Measurements from ENCODE around the gene MMP21. TPM values are rescaled to one million over a fixed set of nuclear protein-coding genes. Genes with fewer than 3 reads are reported as not detected.

The MMP21 gene
- total and polyA plus RNA-seq, 4 experiments from 2014 or later, result 0.61 to 0.79 TPM; not detected in 2

DNA sequence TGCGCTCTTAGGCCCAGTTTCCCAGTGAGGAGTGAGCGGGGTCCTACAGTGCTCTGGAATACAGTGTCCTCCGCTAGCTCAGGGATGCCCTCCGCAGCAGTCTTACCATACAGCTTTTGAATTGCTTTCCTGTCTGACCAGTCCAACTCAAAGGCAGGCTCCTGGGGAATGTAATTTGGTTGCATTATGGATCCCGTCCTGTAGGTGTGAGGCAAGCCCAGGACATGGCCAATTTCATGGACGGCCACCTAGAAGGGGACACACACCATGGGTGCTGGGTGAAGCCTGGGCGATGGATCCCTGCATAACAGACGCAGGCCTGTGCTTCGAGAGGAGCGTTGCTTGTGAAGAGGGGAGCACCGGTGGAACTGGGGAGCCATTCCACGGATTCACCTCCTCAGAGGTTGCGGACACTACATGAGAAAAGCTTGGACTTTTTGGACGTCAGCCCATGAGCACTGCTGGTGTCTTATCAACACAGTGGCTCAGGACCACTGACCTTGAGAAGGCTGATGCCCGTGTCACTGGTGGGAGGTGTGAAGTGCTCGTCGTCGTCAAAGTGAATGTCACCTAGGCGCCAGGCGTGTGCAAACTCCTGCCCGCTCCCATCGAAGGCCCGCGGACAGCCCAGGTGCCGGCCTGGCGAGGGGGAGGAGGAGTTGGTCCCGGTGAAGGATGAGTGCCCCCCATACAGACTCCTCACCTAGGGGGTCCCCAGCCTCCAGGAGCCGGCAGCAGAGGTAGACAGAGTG lies 3.3 kb downstream of the MMP21 start:
- no peak overlapping the region for H3K4me3 Mint-ChIP-seq
- POLR2A ChIA-PET (ENCODE audit: partially characterized antibody), result no interaction called here
- no peak overlapping the region for H3K27ac ChIP-seq (ENCODE audit: low read depth, low read length)
- DNase-seq, result no peak
- peaks cover 0 to 3% of the 10 kb centered on the region in 2 donors for H3K27me3 Mint-ChIP-seq
- peaks cover 0 to 3% (median 0%) of the 10 kb centered on the region in 8 donors for H3K9me3 Mint-ChIP-seq
- no peaks in the 10 kb centered on the region for H3K27me3 ChIP-seq (ENCODE audit: insufficient read depth, low read length)
- H3K4me3 ChIP-seq (ENCODE audit: low read length in 2 of 2), result no peak overlapping the region
- no peak overlapping the region for H3K27ac Mint-ChIP-seq
- no peaks in the 10 kb centered on the region for H3K4me1 ChIP-seq (ENCODE audit: insufficient read depth, low read length)
- peaks cover 10 to 17% of the 10 kb centered on the region in 2 donors for H3K36me3 Mint-ChIP-seq
- intact Hi-C loops (cut with micrococcal nuclease), result no loop called here
- no peaks in the 10 kb centered on the region for H3K4me1 Mint-ChIP-seq
- CTCF ChIA-PET (ENCODE audit: partially characterized antibody), result no interaction called here
- no peaks in the 10 kb centered on the region for H3K36me3 ChIP-seq (ENCODE audit: insufficient read depth, low read length)
- no peaks in the 10 kb centered on the region for H3K9me3 ChIP-seq (ENCODE audit: control insufficient read depth in 1 of 2, low read length in 2 of 2)

GRCh38 chr10:125770844-125771243 lies 4.8 kb downstream of the MMP21 start:
- H3K27ac Mint-ChIP-seq, result no peak overlapping the region

GRCh38 chr10:125769175-125769574 lies 6.4 kb downstream of the MMP21 start:
- H3K4me3 ChIP-seq (ENCODE audit: low read length in 2 of 2), result no peak overlapping the region
- no peaks in the 10 kb centered on the region for H3K27me3 ChIP-seq (ENCODE audit: insufficient read depth, low read length)
- no peaks in the 10 kb centered on the region for H3K9me3 Mint-ChIP-seq
- peak overlapping the region in 1 of 7 donors; percentile 43 for H3K27ac Mint-ChIP-seq
- intact Hi-C loops (cut with micrococcal nuclease), result no loop called here
- no peaks in the 10 kb centered on the region for H3K4me1 ChIP-seq (ENCODE audit: insufficient read depth, low read length)
- ChIA-PET CTCF (ENCODE audit: partially characterized antibody) (no interaction called here), POLR2A (ENCODE audit: partially characterized antibody) (no interaction called here)
- peaks cover 9% of the 10 kb centered on the region for H3K36me3 ChIP-seq (ENCODE audit: insufficient read depth, low read length)
- H3K4me1 Mint-ChIP-seq, result no peaks in the 10 kb centered on the region
- H3K9me3 ChIP-seq (ENCODE audit: control insufficient read depth in 1 of 2, low read length in 2 of 2), result no peaks in the 10 kb centered on the region
- no peak overlapping the region for H3K4me3 Mint-ChIP-seq
- DNase-seq, result no peak
- peaks cover 27 to 41% of the 10 kb centered on the region in 2 donors for H3K36me3 Mint-ChIP-seq
- H3K27me3 Mint-ChIP-seq, result no peaks in the 10 kb centered on the region
- H3K27ac ChIP-seq (ENCODE audit: low read depth, low read length), result no peak overlapping the region

More at GRCh38 chr10:125770844-125771243, 4.8 kb downstream of the MMP21 start:
- peaks cover 15 to 27% of the 10 kb centered on the region in 2 donors for H3K36me3 Mint-ChIP-seq
- H3K27ac ChIP-seq (ENCODE audit: low read depth, low read length), result no peak overlapping the region
- H3K27me3 ChIP-seq (ENCODE audit: insufficient read depth, low read length), result no peaks in the 10 kb centered on the region
- H3K36me3 ChIP-seq (ENCODE audit: insufficient read depth, low read length), result no peaks in the 10 kb centered on the region
- no peaks in the 10 kb centered on the region for H3K9me3 ChIP-seq (ENCODE audit: control insufficient read depth in 1 of 2, low read length in 2 of 2)
- POLR2A ChIA-PET (ENCODE audit: partially characterized antibody), result no interaction called here
- DNase-seq, result no peak
- H3K4me3 ChIP-seq (ENCODE audit: low read length in 2 of 2), result no peak overlapping the region
- H3K4me1 Mint-ChIP-seq, result no peaks in the 10 kb centered on the region
- intact Hi-C loops (cut with micrococcal nuclease), result no loop called here
- CTCF ChIA-PET (ENCODE audit: partially characterized antibody), result no interaction called here
- peaks cover 0 to 3% (median 0%) of the 10 kb centered on the region in 8 donors for H3K9me3 Mint-ChIP-seq
- H3K4me1 ChIP-seq (ENCODE audit: insufficient read depth, low read length), result no peaks in the 10 kb centered on the region
- no peak overlapping the region for H3K4me3 Mint-ChIP-seq
- peaks cover 0 to 3% of the 10 kb centered on the region in 2 donors for H3K27me3 Mint-ChIP-seq

DNA sequence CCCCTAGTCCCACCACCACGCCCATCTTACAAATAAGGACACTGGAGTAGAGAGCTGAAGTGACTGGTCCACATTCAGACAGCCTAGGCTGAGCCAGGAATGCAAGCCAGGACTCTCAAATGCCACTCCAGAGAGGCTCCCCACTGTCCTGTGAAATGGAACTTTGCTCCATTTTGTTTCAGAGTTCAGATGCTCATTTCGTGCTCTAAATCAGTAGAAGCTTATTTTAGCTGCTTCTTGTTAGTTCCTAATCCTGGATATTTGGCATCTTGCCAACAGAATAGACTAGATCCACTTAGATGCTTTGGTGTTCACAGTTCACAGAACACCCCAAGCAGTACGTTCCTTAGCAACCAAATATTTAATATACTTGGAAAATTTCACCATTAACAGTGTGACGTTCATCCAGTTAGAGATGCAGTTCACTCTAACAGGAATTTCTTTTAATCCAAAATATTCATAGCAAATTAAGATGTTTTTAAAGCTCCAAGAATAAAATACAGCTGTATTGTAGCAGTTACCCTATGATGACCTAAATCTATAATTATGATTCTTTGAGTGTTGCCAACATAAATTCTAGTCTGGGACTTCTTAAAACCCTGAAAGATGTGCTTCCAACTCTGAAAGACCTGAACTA lies 7.3 kb downstream of the MMP21 start:
- H3K4me3 ChIP-seq (ENCODE audit: low read length in 2 of 2), result no peak overlapping the region
- no peaks in the 10 kb centered on the region for H3K4me1 Mint-ChIP-seq
- no peaks in the 10 kb centered on the region for H3K9me3 Mint-ChIP-seq
- peaks cover 15% of the 10 kb centered on the region for H3K36me3 ChIP-seq (ENCODE audit: insufficient read depth, low read length)
- peaks cover 30 to 48% of the 10 kb centered on the region in 2 donors for H3K36me3 Mint-ChIP-seq
- no peaks in the 10 kb centered on the region for H3K27me3 Mint-ChIP-seq
- ChIA-PET CTCF (ENCODE audit: partially characterized antibody) (no interaction called here), POLR2A (ENCODE audit: partially characterized antibody) (no interaction called here)
- no peaks in the 10 kb centered on the region for H3K4me1 ChIP-seq (ENCODE audit: insufficient read depth, low read length)
- intact Hi-C loops (cut with micrococcal nuclease), result no loop called here
- no peaks in the 10 kb centered on the region for H3K27me3 ChIP-seq (ENCODE audit: insufficient read depth, low read length)
- H3K27ac ChIP-seq (ENCODE audit: low read depth, low read length), result no peak overlapping the region
- DNase-seq, result no peak
- no peak overlapping the region for H3K4me3 Mint-ChIP-seq
- H3K27ac Mint-ChIP-seq, result no peak overlapping the region
- no peaks in the 10 kb centered on the region for H3K9me3 ChIP-seq (ENCODE audit: control insufficient read depth in 1 of 2, low read length in 2 of 2)

DNA sequence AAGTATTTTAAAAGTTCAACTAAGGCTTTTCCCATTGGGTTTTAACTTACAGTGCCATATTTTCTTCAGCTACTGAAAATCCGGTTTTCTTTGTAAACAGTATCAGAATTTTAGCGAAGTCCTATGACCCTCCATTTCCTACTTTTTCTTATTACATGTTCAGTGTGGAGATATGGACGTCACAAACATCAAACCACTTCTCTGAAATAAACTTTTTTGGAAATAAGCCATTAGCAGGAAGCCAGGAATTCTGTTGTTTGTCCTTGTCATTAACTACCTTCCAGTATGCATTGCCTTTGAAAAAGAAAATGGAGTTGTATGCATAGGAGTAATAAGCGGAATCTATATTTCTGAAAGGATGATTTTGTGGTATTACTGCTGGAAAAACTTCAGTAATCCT lies 9.1 kb downstream of the MMP21 start:
- ChIA-PET CTCF (ENCODE audit: partially characterized antibody) (no interaction called here), POLR2A (ENCODE audit: partially characterized antibody) (no interaction called here)
- H3K27ac Mint-ChIP-seq, result peak overlapping the region in 1 of 7 donors; percentile 48
- peaks cover 42 to 63% of the 10 kb centered on the region in 2 donors for H3K36me3 Mint-ChIP-seq
- no peaks in the 10 kb centered on the region for H3K4me1 Mint-ChIP-seq
- DNase-seq, result no peak
- intact Hi-C loops (cut with micrococcal nuclease), result no loop called here
- H3K4me3 Mint-ChIP-seq, result no peak overlapping the region
- Histone ChIP-seq H3K9me3 (ENCODE audit: control insufficient read depth in 1 of 2, low read length in 2 of 2) (no peaks in the 10 kb centered on the region), H3K27me3 (ENCODE audit: insufficient read depth, low read length) (no peaks in the 10 kb centered on the region), H3K27ac (ENCODE audit: low read depth, low read length) (no peak overlapping the region), H3K36me3 (ENCODE audit: insufficient read depth, low read length) (peaks cover 23% of the 10 kb centered on the region), H3K4me3 (ENCODE audit: low read length in 2 of 2) (no peak overlapping the region), H3K4me1 (ENCODE audit: insufficient read depth, low read length) (no peaks in the 10 kb centered on the region)
- H3K27me3 Mint-ChIP-seq, result no peaks in the 10 kb centered on the region
- H3K9me3 Mint-ChIP-seq, result peaks cover 0 to 3% (median 0%) of the 10 kb centered on the region in 8 donors

DNA sequence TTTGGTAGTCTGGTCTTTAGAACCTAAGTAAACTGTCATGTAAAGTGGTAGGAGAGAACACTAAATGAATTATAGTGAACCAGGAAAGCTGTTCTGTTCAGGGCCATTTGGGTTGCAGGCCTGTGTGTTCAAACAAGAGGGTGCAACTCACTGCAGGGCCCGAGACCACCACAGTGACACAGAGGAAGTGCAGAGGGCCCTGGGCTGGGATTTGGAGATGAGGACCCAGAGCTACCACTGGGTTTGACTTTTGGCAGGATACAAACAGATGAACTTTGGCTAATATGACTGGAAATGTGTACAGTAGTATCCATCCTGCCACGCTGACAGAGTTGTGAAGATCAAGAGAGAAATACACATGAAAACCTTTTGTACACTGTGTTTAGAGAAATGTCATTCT lies 9.8 kb downstream of the MMP21 start:
- no peak for DNase-seq
- H3K36me3 Mint-ChIP-seq, result peaks cover 45 to 67% of the 10 kb centered on the region in 2 donors
- Histone ChIP-seq H3K4me3 (ENCODE audit: low read length in 2 of 2) (no peak overlapping the region), H3K27ac (ENCODE audit: low read depth, low read length) (no peak overlapping the region), H3K36me3 (ENCODE audit: insufficient read depth, low read length) (peaks cover 23% of the 10 kb centered on the region), H3K27me3 (ENCODE audit: insufficient read depth, low read length) (no peaks in the 10 kb centered on the region), H3K9me3 (ENCODE audit: control insufficient read depth in 1 of 2, low read length in 2 of 2) (no peaks in the 10 kb centered on the region), H3K4me1 (ENCODE audit: insufficient read depth, low read length) (no peaks in the 10 kb centered on the region)
- ChIA-PET POLR2A (ENCODE audit: partially characterized antibody) (no interaction called here), CTCF (ENCODE audit: partially characterized antibody) (no interaction called here)
- H3K27me3 Mint-ChIP-seq, result no peaks in the 10 kb centered on the region
- intact Hi-C loops (cut with micrococcal nuclease), result no loop called here
- H3K4me1 Mint-ChIP-seq, result no peaks in the 10 kb centered on the region
- peaks cover 0 to 3% (median 0%) of the 10 kb centered on the region in 8 donors for H3K9me3 Mint-ChIP-seq
- peak overlapping the region in 2 of 7 donors; percentile 48 to 73 for H3K27ac Mint-ChIP-seq
- H3K4me3 Mint-ChIP-seq, result no peak overlapping the region

GRCh38 chr10:125762692-125763648 lies 12.7 kb downstream of the MMP21 start:
- no peak overlapping the region for H3K4me3 ChIP-seq (ENCODE audit: low read length in 2 of 2)
- Mint-ChIP-seq H3K27ac (peak overlapping the region in 1 of 7 donors; percentile 7), H3K27me3 (no peaks in the 10 kb centered on the region), H3K4me1 (no peaks in the 10 kb centered on the region), H3K9me3 (peaks cover 0 to 3% (median 0%) of the 10 kb centered on the region in 8 donors), H3K36me3 (peaks cover 52 to 74% of the 10 kb centered on the region in 2 donors), H3K4me3 (no peak overlapping the region)
- H3K36me3 ChIP-seq (ENCODE audit: insufficient read depth, low read length), result peaks cover 32% of the 10 kb centered on the region
- no peaks in the 10 kb centered on the region for H3K9me3 ChIP-seq (ENCODE audit: control insufficient read depth in 1 of 2, low read length in 2 of 2)
- intact Hi-C loops (cut with micrococcal nuclease), result no loop called here
- ChIA-PET CTCF (ENCODE audit: partially characterized antibody) (no interaction called here), POLR2A (ENCODE audit: partially characterized antibody) (no interaction called here)
- no peak for DNase-seq
- no peaks in the 10 kb centered on the region for H3K4me1 ChIP-seq (ENCODE audit: insufficient read depth, low read length)
- H3K27me3 ChIP-seq (ENCODE audit: insufficient read depth, low read length), result no peaks in the 10 kb centered on the region
- no peak overlapping the region for H3K27ac ChIP-seq (ENCODE audit: low read depth, low read length)

All from CD4-positive, alpha-beta memory T cell (primary cell).